SJSA1 (cell line): ENCODE results near the gene FGD6. TPM values are rescaled to one million over a fixed set of nuclear protein-coding genes. Genes with fewer than 3 reads are reported as not detected.
A peak's percentile ranks its signal among the peaks of the same experiment; 100 is the strongest.
"Not testable (repeated sequence)": the region's sequence is repeated elsewhere in the genome, so short reads cannot be mapped to it uniquely, and the experiment has no call there.

Source experiments
- DNase-seq, 2 experiments: peaks; one replicate each; pipeline ENCODE4 v3.0.0-alpha.2; 2015 to 2020; ENCODE audit warnings: low spot score in 2 of 2, low read depth in 1 of 2
- H3K27ac ChIP-seq: fragments of 250-450 bp; sonication (Bioruptor Pico); 2 replicates; pipeline ENCODE4 v1.5.1; 2020; ENCODE audit warnings: mild to moderate bottlenecking, moderate library complexity
- H3K27me3 ChIP-seq: fragments of 250-450 bp; sonication (Bioruptor Pico); replicated peaks from 2 replicates; pipeline ENCODE4 v1.5.1; 2020; ENCODE audit warnings: mild to moderate bottlenecking, moderate library complexity
- H3K36me3 ChIP-seq: fragments of 250-450 bp; sonication (Bioruptor Pico); 2 replicates; pipeline ENCODE4 v1.5.1; 2020; ENCODE audit warnings: mild to moderate bottlenecking
- H3K4me1 ChIP-seq: fragments of 250-450 bp; sonication (Bioruptor Pico); replicated peaks from 2 replicates; pipeline ENCODE4 v1.6.1; 2021; ENCODE audit warnings: mild to moderate bottlenecking
- H3K4me3 ChIP-seq: fragments of 250-450 bp; sonication (Bioruptor Pico); 2 replicates; pipeline ENCODE4 v1.5.1; 2020; ENCODE audit warnings: mild to moderate bottlenecking
- H3K9me3 ChIP-seq: fragments of 250-450 bp; sonication (Bioruptor Pico); replicated peaks from 2 replicates; pipeline ENCODE4 v1.5.1; 2020; ENCODE audit warnings: mild to moderate bottlenecking
- total RNA-seq: library from RNA; depleted of rRNA; stranded (reverse); fragments of >200 nt; shearing (Covaris generic); gene quantifications from 2 replicates; pipeline ENCODE4 v1.2.3, GENCODE V29; 2014

The FGD6 gene
- total RNA-seq, 1 experiment from 2014 or later = 8.2 TPM

DNA sequence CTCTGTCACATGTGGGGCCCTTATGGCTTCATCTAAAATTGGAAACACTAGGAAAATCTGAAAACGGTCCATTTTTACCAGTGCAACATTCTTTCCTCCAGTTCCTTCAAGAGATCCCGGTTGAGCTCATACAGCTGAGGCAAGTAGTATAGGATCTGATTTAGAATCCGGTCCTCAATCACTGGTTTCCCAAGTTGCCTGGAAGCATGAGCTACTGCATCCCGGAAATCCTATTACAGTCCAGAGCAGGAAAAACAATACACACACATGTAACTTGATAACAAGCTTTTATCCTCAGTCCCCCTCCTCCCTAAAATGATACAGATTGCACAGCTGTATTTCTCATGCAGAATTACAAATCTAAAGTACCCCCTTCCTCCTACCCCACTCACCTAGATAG lies 76.0 kb downstream of the FGD6 start:
- no peaks in the 10 kb centered on the region for H3K36me3 ChIP-seq
- no peak overlapping the region for H3K27ac ChIP-seq
- no peak overlapping the region for H3K4me3 ChIP-seq
- H3K9me3 ChIP-seq = no peaks in the 10 kb centered on the region
- peaks cover 4% of the 10 kb centered on the region; the same call in 1 of the 2 replicates for H3K4me1 ChIP-seq
- DNase-seq = no peak
- H3K27me3 ChIP-seq = no peaks in the 10 kb centered on the region

DNA sequence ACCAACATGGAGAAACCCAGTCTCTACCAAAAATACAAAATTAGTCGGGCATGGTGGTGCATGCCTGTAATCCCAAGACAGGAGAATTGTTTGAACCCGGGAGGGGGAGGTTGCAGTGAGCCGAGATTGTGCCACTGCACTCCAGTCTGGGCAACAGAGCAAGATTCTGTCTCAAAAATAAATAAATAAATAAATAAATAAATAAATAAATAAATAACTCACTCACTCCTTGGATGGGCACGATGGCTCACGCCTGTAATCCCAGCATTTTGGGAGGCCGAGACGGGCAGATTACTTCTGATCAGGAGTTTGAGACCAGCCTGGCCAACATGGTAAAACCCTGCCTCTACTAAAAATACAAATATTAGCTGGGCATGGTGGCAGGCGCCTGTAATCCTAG lies 79.2 kb downstream of the FGD6 start:
- H3K9me3 ChIP-seq, H3K27ac ChIP-seq, H3K36me3 ChIP-seq, H3K4me1 ChIP-seq, H3K27me3 ChIP-seq, H3K4me3 ChIP-seq, DNase-seq: not testable (repeated sequence)

DNA sequence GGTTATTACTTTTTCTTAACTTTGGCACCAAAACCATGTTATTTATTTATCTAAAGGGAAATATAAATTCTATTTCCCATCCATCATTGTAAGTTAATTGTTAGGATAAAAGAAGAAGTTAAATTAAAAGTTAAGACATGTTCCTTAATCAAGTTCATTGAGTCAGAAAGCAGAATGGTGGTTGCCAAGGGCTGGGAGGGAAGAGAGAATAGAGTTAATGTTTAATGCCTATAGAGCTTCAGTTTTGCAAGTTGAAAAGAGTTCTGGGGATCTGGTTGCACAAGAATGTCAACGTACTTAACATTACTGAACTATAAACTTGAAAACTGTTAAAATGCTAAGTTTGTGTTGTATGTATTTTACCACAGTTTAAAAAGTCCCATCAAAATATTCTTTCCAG lies 80.7 kb downstream of the FGD6 start:
- Histone ChIP-seq H3K4me3 (no peak overlapping the region), H3K27me3 (no peaks in the 10 kb centered on the region), H3K4me1 (no peaks in the 10 kb centered on the region), H3K36me3 (no peaks in the 10 kb centered on the region; the same call in 1 of the 2 replicates), H3K9me3 (no peaks in the 10 kb centered on the region), H3K27ac (no peak overlapping the region)
- no peak for DNase-seq

DNA sequence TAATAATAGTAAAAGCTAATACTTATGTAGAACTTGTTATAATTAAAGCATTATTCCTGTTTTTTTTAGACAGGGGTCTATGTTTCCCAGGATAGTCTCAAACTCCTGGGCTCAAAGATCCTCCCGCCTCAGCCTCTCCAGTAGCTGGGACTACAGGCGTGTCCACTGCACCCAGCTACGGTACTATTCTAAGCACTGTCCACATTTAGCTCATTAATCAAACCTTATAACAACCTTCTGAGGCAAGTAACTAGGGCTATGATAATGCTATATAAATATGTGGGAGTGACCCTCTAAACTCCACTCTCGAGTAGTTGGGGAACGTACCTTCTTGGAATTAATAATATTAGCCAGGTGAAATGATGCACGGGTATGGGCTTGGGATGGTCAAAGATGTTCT lies 83.2 kb downstream of the FGD6 start:
- DNase-seq = no peak
- Histone ChIP-seq H3K36me3 (no peaks in the 10 kb centered on the region; the same call in 1 of the 2 replicates), H3K4me3 (no peak overlapping the region), H3K9me3 (no peaks in the 10 kb centered on the region), H3K27ac (no peak overlapping the region), H3K27me3 (no peaks in the 10 kb centered on the region), H3K4me1 (peaks cover 16% of the 10 kb centered on the region)

DNA sequence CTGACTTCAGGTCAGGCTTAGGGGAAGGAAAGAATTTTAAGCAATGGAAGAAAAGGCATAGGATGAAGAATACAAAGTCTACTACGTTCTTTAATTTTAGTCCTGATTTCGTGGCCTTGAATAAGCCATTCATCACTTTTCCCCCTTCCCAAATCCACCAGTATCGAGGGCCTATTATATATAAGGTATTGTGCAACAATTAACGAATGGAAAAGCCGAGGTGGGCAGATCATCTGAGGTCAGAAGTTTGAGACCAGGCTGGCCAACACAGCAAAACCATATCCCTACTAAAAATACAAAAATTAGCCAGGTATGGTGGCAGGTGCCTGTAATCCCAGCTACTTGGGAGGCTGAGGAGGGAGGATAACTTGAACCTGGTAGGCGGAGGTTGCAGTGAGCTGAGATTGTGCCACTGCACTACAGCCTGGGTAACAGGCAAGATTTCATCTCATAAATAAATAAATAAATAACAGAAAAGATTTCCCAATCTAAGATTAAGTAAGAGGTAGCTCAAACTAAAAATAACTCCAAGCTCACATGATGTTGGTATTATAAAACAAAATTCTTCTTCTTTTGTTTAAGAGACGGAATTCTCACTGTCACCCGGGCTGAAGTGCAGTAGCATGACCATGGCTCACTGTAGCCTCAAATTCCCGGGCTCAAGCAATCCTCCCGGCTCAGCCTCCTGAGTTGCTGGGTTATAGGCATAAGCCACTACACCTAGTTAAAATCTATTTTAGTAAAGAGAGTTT lies 85.5 kb downstream of the FGD6 start:
- no peak overlapping the region for H3K27ac ChIP-seq
- no peak for DNase-seq
- H3K9me3 ChIP-seq = no peaks in the 10 kb centered on the region
- peaks cover 16% of the 10 kb centered on the region for H3K4me1 ChIP-seq
- H3K4me3 ChIP-seq = no peak overlapping the region
- H3K27me3 ChIP-seq = no peaks in the 10 kb centered on the region
- no peaks in the 10 kb centered on the region; the same call in 1 of the 2 replicates for H3K36me3 ChIP-seq

DNA sequence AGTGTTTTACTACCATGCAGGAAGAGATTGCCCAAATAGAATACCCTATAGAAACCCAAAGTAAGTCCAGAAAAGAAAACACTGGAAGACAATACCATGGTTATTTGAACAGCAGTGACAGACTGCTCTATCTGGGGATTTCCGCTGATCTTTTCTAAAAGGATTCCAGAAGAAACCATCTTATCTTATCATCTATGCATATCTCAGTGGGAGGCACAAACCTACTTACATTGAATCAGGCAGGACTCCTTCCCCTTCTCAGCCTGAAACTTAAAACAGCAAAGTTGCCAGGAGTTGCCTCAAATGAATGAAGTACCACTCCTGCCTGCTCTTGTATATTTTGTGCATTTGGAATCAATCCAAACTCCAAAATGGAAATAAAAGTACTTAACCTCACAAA lies 87.2 kb downstream of the FGD6 start:
- Histone ChIP-seq H3K4me1 (peaks cover 16% of the 10 kb centered on the region), H3K27ac (no peak overlapping the region), H3K27me3 (no peaks in the 10 kb centered on the region), H3K9me3 (no peaks in the 10 kb centered on the region), H3K36me3 (no peaks in the 10 kb centered on the region; the same call in 1 of the 2 replicates), H3K4me3 (no peak overlapping the region)
- peak in 1 of 2 experiments; percentile 41 for DNase-seq

DNA sequence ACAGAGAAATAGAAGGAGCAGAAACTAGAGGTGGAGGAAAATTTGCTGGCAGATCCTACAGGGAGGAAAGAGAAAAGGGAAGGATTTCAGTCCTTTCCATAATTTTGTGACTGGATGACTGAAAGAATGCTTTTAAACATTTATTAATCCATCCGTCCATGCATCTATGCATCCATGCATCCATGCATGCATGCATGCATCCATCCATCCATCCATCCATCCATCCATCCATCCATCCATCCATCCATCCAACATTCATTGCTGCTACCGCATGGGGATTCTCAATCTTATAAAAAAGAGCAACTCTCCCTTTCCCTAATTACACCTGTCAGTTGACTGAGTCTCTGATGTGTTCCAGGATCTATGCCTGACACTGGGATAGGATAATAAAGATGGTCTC lies 88.2 kb downstream of the FGD6 start:
- H3K4me1 ChIP-seq = peaks cover 16% of the 10 kb centered on the region
- no peaks in the 10 kb centered on the region for H3K9me3 ChIP-seq
- H3K27me3 ChIP-seq = no peaks in the 10 kb centered on the region
- no peak for DNase-seq
- H3K36me3 ChIP-seq = no peaks in the 10 kb centered on the region; the same call in none of the 2 replicates
- no peak overlapping the region for H3K4me3 ChIP-seq
- H3K27ac ChIP-seq = no peak overlapping the region

DNA sequence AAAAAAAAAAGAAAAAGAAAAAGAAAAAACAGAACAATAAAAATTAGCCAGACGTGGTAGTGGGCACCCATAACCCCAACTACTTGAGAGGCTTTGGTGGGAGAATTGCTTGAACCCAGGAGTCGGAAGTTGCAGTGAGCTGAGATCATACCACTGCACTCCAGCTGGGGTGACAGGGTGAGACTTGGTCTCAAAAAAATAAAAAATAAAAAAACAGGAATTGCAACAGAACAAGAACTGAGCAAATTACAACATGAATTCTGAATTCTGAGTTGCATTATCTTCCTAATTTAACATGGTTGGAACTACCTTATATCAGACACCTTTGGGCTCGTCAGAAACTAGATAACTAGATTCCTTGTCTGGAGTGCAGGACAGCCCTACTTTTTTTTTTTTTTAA lies 90.5 kb downstream of the FGD6 start:
- no peaks in the 10 kb centered on the region for H3K9me3 ChIP-seq
- H3K4me3 ChIP-seq = no peak overlapping the region
- no peaks in the 10 kb centered on the region; the same call in 1 of the 2 replicates for H3K36me3 ChIP-seq
- peaks cover 16% of the 10 kb centered on the region for H3K4me1 ChIP-seq
- DNase-seq = no peak
- H3K27me3 ChIP-seq = no peaks in the 10 kb centered on the region
- H3K27ac ChIP-seq = no peak overlapping the region

DNA sequence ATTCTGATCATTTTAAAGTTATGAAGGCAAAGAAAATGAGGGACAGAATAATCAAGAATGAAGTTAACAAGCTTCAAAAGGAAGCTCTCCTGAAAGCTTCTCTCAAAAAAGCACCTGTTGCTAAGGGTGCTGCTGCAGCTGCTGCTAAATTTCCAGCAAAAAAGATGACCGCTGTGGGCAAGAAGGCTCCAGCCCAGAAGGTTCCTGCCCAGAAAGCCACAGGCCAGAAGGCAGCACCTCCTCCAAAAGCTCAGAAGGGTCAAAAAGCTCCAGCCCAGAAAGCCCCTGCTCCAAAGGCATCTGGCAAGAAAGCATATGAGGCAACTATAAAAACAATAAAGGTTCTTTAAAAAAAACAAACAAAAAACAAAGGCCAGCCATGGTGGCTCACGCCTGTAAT lies 91.2 kb downstream of the FGD6 start:
- no peak for DNase-seq
- H3K27ac ChIP-seq = no peak overlapping the region
- peaks cover 16% of the 10 kb centered on the region for H3K4me1 ChIP-seq
- H3K4me3 ChIP-seq = no peak overlapping the region
- H3K36me3 ChIP-seq = no peaks in the 10 kb centered on the region; the same call in 1 of the 2 replicates
- no peaks in the 10 kb centered on the region for H3K9me3 ChIP-seq
- H3K27me3 ChIP-seq = no peaks in the 10 kb centered on the region

DNA sequence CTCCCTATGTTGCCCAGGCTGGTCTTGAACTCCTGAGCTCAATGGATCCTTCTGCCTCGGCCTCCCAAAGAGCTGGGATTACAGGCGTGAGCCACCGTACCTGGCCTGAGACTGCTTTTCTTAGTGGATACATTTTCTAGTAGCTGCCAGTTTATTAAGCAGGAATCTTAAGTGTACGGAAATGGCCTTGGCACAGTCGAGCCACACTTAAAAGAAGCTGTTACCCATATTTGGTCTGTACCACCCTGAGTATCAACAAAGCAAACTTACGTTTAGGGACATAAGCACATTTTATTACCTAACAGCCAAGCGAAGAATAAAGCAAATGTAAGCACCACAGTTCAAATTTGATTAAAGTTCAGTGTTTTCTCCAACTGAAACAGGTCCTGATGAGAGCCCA lies 93.2 kb downstream of the FGD6 start:
- no peaks in the 10 kb centered on the region for H3K27me3 ChIP-seq
- no peak for DNase-seq
- H3K9me3 ChIP-seq = no peaks in the 10 kb centered on the region
- H3K4me1 ChIP-seq = no peaks in the 10 kb centered on the region; the same call in 1 of the 2 replicates
- H3K27ac ChIP-seq = no peak overlapping the region
- H3K4me3 ChIP-seq = no peak overlapping the region
- no peaks in the 10 kb centered on the region; the same call in 1 of the 2 replicates for H3K36me3 ChIP-seq

DNA sequence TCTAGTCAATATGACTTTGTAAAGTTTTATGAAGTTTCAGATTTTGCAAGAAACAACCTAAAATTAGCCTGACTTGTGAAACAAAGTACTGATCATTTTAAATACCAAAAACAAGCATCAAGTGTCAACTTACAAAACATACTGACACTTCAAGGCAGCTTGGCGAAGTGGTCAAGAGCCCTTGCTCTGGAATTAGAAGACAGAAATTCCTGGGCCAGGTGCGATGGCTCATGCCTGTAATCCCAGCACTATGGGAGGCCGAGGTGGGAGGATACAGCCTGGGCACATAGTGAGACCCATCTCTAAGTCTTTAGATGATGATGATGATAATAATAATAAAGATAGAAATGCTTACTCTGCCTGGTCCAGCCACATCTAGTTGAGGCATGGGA lies 98.5 kb downstream of the FGD6 start:
- Histone ChIP-seq H3K27me3 (no peaks in the 10 kb centered on the region), H3K4me1 (peaks cover 24% of the 10 kb centered on the region), H3K27ac (peak overlapping the region; percentile 37; the same call in 1 of the 2 replicates), H3K36me3 (peaks cover 4% of the 10 kb centered on the region; the same call in 1 of the 2 replicates), H3K4me3 (no peak overlapping the region), H3K9me3 (no peaks in the 10 kb centered on the region)
- DNase-seq = no peak

DNA sequence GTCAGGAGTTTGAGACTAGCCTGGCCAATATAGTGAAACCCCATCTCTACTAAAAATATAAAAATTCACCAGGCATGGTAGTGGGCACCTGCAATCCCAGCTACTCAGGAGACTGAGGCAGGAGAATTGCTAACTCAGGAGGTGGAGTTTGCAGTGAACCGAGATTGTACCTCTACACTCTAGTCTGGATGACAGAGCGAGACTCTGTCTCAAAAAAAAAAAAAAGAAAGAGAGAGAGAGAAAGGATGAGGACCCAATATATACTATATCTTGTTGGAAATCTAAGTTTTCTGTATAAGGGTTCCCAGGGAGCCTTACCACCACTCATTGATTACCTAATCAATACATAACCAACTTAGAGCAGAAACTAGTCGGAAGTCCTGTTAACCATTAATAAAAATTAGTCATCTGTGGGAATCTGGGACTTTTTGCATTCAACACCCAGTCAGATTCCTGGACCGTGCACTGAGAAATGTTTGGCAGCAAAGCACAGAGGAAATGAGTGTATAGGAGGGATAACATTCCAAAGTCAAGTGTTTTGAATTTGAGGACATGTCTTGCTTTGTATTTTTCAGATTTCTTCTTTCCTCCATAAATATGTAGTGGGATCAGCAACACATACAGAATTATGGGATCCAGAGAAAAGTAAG lies 99.0 kb downstream of the FGD6 start:
- peak overlapping the region; percentile 37; the same call in 1 of the 2 replicates for H3K27ac ChIP-seq
- peaks cover 24% of the 10 kb centered on the region for H3K4me1 ChIP-seq
- H3K27me3 ChIP-seq = no peaks in the 10 kb centered on the region
- no peak overlapping the region for H3K4me3 ChIP-seq
- DNase-seq = peak in 1 of 2 experiments; percentile 42
- H3K9me3 ChIP-seq = no peaks in the 10 kb centered on the region
- H3K36me3 ChIP-seq = peaks cover 4% of the 10 kb centered on the region; the same call in 1 of the 2 replicates

DNA sequence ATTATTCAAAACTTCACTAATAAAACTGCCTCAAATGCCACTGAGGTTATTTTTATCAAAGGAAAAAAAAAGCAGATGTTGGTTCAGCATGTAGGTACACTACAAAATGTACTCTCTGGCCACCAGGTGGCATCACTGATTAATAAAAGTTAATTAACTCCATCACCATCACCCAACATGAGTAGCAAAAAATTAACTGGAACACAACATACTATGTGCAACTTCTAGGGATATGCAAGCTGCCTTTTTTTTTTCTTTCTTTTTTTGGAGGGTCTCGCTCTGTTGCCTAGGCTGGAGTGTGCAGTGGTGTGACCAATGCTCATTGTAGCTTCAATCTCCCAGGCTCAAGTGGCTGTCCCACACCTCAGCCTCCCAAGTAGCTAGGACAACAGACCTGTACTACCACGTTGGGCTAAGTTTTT lies 100.1 kb downstream of the FGD6 start:
- H3K27ac ChIP-seq = no peak overlapping the region
- DNase-seq = peak; percentile 55 to 64
- no peaks in the 10 kb centered on the region for H3K27me3 ChIP-seq

DNA sequence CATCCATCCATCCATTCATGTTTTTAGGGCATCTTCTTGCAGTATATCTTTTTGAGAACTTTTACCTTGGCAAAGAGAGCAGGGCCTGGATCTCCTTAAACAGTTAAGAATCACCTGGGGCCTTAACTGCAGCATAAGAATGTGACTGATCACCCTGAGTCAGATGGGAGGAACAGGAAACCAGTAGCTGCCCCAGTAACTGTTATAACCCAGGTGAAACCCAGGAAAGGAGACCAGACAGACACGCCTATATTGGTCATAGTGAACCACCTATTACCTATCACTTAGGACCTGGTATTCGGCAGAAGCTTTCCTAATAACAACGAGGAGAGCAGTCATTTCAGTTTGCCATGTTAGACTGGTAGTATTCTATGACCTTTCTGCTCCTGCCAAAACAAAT lies 100.5 kb downstream of the FGD6 start:
- Histone ChIP-seq H3K9me3 (no peaks in the 10 kb centered on the region), H3K4me3 (no peak overlapping the region), H3K27ac (no peak overlapping the region), H3K27me3 (no peaks in the 10 kb centered on the region), H3K4me1 (peaks cover 24% of the 10 kb centered on the region), H3K36me3 (peaks cover 10% of the 10 kb centered on the region)
- DNase-seq = no peak

More for the DNA sequence above, 100.1 kb downstream of the FGD6 start:
- no peaks in the 10 kb centered on the region for H3K9me3 ChIP-seq
- H3K4me3 ChIP-seq = no peak overlapping the region
- H3K4me1 ChIP-seq = peaks cover 24% of the 10 kb centered on the region
- H3K36me3 ChIP-seq = peaks cover 10% of the 10 kb centered on the region
